Cardiac muscle cell (in vitro differentiated cells and primary cell): ENCODE results near the gene ITSN2. TPM values are rescaled to one million over a fixed set of nuclear protein-coding genes. Genes with fewer than 3 reads are reported as not detected.

Experiments
- DNase-seq, 2 donors: peaks; one replicate each; pipeline versions ENCODE4 v3.0.0 to v3.0.0-alpha.2; 2010 to 2017; ENCODE audit warnings: low read depth in 1 of 2, low spot score in 1 of 2
- H3K27ac ChIP-seq: fragments of 200-600 bp; sonication (generic); 2 replicates; pipeline ENCODE4 v1.5.1; 2016
- H3K27me3 ChIP-seq: fragments of 200-600 bp; sonication (generic); 2 replicates; pipeline ENCODE4 v1.6.0; 2016; ENCODE audit warnings: control low read depth
- H3K36me3 ChIP-seq: fragments of 200-600 bp; sonication (generic); 2 replicates; pipeline ENCODE4 v1.5.1; 2016; ENCODE audit warnings: control low read depth
- H3K4me1 ChIP-seq: fragments of 200-600 bp; sonication (generic); 2 replicates; pipeline ENCODE4 v1.8.1; 2017; ENCODE audit warnings: low read depth, mild to moderate bottlenecking, mixed run types
- H3K4me3 ChIP-seq: fragments of 200-600 bp; sonication (generic); 2 replicates; pipeline ENCODE4 v1.5.1; 2016; ENCODE audit warnings: mild to moderate bottlenecking
- H3K9me3 ChIP-seq: fragments of 200-600 bp; sonication (generic); 2 replicates; pipeline ENCODE4 v1.5.1; 2017; ENCODE audit warnings: low read depth, mild to moderate bottlenecking, control low read depth
- CTCF ChIP-seq: IDR thresholded peaks from 2 replicates; pipeline ENCODE4 v1.5.1; 2012; ENCODE audit warnings: low read depth, mild to moderate bottlenecking, low read length
- polyA plus RNA-seq: library from polyadenylated mRNA; unstranded; fragments of >200 nt; fragmentation: Nextera tagmentation; extraction: Ambion mirVana; gene quantifications from 2 replicates; pipeline ENCODE4 v1.2.1, GENCODE V29; 2016
- total RNA-seq: library from RNA; depleted of rRNA; stranded (reverse); fragments of >200 nt; gene quantifications from 2 replicates; pipeline ENCODE4 v1.2.3, GENCODE V29; 2016

The ITSN2 gene
- total and polyA plus RNA-seq, 2 experiments from 2014 or later: 22.3 to 22.8 TPM

- Histone ChIP-seq H3K27ac (no peak overlapping the region), H3K9me3 (no peaks in the 10 kb centered on the region), H3K4me3 (no peak overlapping the region), H3K36me3 (no peaks in the 10 kb centered on the region), H3K27me3 (no peaks in the 10 kb centered on the region), H3K4me1 (no peaks in the 10 kb centered on the region)
- no peak for DNase-seq
- no peak for TF ChIP-seq CTCF
Measured at GRCh38 chr2:24372033-24372432, 11.7 kb upstream of the ITSN2 start.

GRCh38 chr2:24365826-24366225 lies 5.5 kb upstream of the ITSN2 start:
- no peak for DNase-seq

GRCh38 chr2:24365051-24365450 lies 4.7 kb upstream of the ITSN2 start:
- Histone ChIP-seq H3K36me3 (no peaks in the 10 kb centered on the region), H3K9me3 (no peaks in the 10 kb centered on the region), H3K4me3 (no peak overlapping the region), H3K27me3 (no peaks in the 10 kb centered on the region), H3K4me1 (peaks cover 5% of the 10 kb centered on the region), H3K27ac (no peak overlapping the region)
- DNase-seq: no peak
- TF ChIP-seq CTCF: no peak

More at GRCh38 chr2:24365826-24366225, 5.5 kb upstream of the ITSN2 start:
- Histone ChIP-seq H3K36me3 (no peaks in the 10 kb centered on the region), H3K4me1 (peaks cover 5% of the 10 kb centered on the region), H3K27me3 (no peaks in the 10 kb centered on the region), H3K27ac (no peak overlapping the region), H3K9me3 (no peaks in the 10 kb centered on the region), H3K4me3 (no peak overlapping the region)
- TF ChIP-seq CTCF: no peak

DNA sequence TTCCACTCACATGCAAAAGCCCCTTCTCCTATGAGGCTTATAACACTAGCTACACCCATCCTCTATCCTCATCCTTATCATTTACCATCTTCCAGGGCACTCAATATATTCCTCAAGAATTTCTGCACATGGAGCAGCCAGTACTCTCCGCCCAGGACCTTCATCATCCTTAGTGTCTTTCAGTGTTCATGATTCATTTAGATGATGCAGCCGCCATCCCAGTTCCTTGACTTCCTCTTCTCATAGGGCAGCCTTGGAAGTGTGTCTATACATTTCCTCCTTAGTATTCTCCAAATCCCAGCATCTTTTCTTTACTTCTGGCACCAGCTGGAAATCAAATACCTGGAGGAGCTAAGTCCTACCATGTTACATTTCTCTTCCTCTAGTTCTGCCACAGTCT lies 3.0 kb upstream of the ITSN2 start:
- DNase-seq: no peak
- H3K27ac ChIP-seq: no peak overlapping the region
- peaks cover 8% of the 10 kb centered on the region for H3K4me1 ChIP-seq
- no peaks in the 10 kb centered on the region for H3K9me3 ChIP-seq
- H3K27me3 ChIP-seq: no peaks in the 10 kb centered on the region
- H3K4me3 ChIP-seq: no peak overlapping the region
- no peak for TF ChIP-seq CTCF
- no peaks in the 10 kb centered on the region for H3K36me3 ChIP-seq

- Histone ChIP-seq H3K4me3 (no peak overlapping the region), H3K27ac (no peak overlapping the region), H3K36me3 (no peaks in the 10 kb centered on the region), H3K27me3 (no peaks in the 10 kb centered on the region), H3K4me1 (peaks cover 8% of the 10 kb centered on the region), H3K9me3 (no peaks in the 10 kb centered on the region)
- no peak for TF ChIP-seq CTCF
- DNase-seq: no peak
Measured at GRCh38 chr2:24362253-24362652, 1.9 kb upstream of the ITSN2 start.

- Histone ChIP-seq H3K36me3 (no peaks in the 10 kb centered on the region), H3K9me3 (no peaks in the 10 kb centered on the region), H3K27ac (peak overlapping the region; percentile 91), H3K4me3 (peak overlapping the region; percentile 89), H3K27me3 (no peaks in the 10 kb centered on the region), H3K4me1 (peaks cover 8% of the 10 kb centered on the region)
- no peak for TF ChIP-seq CTCF
- no peak for DNase-seq
Measured at GRCh38 chr2:24360963-24361330, 611 bp upstream of the ITSN2 start.
